Measurements from ENCODE around the gene DNAAF5.

DNA sequence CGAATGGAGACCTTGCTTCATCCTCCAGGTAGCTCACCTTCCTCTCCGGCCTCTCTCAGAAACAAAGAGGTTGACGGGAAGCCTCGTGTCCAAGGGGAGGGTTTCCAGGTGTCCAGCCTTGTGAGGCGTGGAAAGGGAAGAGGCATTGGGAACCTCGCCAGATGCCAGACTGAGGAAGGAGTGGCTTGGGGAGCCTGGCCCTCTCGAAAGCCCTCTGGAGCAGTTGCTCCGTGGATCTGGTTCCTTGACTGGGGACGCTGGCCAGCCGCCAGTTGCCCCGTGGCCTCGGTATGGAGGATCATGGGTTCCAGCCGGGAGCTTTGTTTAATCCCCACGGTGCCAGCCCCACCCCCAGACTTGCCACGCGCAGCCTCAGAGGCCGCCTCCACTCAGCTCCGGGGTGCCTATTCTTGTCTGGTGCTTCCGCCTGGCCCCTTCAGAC, 75.5 kb downstream of the DNAAF5 start:
- no peak for TF ChIP-seq NFE2L2 (IDR thresholded peaks at IDR 0.05; ENCODE audit: low read depth, low read length)
- TF ChIP-seq, protein P1, sequence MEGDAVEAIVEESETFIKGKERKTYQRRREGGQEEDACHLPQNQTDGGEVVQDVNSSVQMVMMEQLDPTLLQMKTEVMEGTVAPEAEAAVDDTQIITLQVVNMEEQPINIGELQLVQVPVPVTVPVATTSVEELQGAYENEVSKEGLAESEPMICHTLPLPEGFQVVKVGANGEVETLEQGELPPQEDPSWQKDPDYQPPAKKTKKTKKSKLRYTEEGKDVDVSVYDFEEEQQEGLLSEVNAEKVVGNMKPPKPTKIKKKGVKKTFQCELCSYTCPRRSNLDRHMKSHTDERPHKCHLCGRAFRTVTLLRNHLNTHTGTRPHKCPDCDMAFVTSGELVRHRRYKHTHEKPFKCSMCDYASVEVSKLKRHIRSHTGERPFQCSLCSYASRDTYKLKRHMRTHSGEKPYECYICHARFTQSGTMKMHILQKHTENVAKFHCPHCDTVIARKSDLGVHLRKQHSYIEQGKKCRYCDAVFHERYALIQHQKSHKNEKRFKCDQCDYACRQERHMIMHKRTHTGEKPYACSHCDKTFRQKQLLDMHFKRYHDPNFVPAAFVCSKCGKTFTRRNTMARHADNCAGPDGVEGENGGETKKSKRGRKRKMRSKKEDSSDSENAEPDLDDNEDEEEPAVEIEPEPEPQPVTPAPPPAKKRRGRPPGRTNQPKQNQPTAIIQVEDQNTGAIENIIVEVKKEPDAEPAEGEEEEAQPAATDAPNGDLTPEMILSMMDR (conservative IDR thresholded peaks at IDR 0.05; ENCODE audit: low read depth, low read length) = no peak
- no peak for TF ChIP-seq RFX5 (IDR thresholded peaks at IDR 0.05; ENCODE audit: low read depth, low read length)
- no peak for TF ChIP-seq POLR2A (IDR thresholded peaks at IDR 0.05; ENCODE audit: low read depth, low read length)
